Measurements from ENCODE around the gene SCUBE2. TPM values are rescaled to one million over a fixed set of nuclear protein-coding genes. Genes with fewer than 3 reads are reported as not detected.

Gene SCUBE2
- total and polyA plus RNA-seq, 12 donors, result 0.22 to 4.1 (median 1.5) TPM

DNA sequence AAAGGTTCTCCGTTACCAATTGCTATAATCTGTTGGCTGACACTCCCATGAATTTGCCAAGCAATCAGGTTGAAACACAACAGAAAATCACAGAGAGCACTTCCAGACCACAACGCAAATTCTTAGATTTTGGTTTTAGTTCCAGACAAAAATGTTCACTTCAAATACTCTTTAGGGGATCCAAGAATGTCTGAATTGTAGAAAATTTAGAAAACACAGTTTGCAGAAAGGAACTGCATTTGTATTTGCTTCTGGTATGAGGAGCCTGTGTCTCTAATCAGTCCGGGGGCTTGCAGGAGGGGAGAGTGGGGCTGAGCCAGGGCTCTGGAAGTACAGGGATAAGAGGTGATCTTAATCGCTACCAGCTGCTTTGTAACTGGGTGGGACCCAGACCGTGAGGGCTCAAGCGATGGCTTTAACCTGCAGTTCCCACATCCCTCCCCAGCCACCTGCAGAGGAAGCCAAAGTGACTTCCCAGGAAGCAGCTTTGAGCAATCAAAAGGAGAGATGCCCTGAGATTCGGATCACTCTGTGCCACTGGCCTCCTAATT lies 18.7 kb downstream of the SCUBE2 start:
- Histone ChIP-seq H3K4me1 (peaks cover 0 to 6% (median 0%) of the 10 kb centered on the region in 9 donors), H3K36me3 (no peaks in the 10 kb centered on the region), H3K27me3 (peaks cover 0 to 4% (median 0%) of the 10 kb centered on the region in 7 donors), H3K9me3 (no peaks in the 10 kb centered on the region), H3K27ac (no peak overlapping the region), H3K4me3 (no peak overlapping the region)
- ATAC-seq (no peak), DNase-seq (no peak)
- 74 to 76% methylated on average over 7 of the region's 7 CpGs for WGBS, 2 donors
- TF ChIP-seq, protein P1, sequence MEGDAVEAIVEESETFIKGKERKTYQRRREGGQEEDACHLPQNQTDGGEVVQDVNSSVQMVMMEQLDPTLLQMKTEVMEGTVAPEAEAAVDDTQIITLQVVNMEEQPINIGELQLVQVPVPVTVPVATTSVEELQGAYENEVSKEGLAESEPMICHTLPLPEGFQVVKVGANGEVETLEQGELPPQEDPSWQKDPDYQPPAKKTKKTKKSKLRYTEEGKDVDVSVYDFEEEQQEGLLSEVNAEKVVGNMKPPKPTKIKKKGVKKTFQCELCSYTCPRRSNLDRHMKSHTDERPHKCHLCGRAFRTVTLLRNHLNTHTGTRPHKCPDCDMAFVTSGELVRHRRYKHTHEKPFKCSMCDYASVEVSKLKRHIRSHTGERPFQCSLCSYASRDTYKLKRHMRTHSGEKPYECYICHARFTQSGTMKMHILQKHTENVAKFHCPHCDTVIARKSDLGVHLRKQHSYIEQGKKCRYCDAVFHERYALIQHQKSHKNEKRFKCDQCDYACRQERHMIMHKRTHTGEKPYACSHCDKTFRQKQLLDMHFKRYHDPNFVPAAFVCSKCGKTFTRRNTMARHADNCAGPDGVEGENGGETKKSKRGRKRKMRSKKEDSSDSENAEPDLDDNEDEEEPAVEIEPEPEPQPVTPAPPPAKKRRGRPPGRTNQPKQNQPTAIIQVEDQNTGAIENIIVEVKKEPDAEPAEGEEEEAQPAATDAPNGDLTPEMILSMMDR (IDR thresholded peaks at IDR 0.05), result no peak
- intact Hi-C loops (cut with DNase I), result no loop called here

- ATAC-seq, result no peak
- Histone ChIP-seq H3K27ac (no peak overlapping the region), H3K9me3 (no peaks in the 10 kb centered on the region), H3K27me3 (peaks cover 0 to 4% (median 0%) of the 10 kb centered on the region in 7 donors), H3K4me1 (peaks cover 0 to 1% (median 0%) of the 10 kb centered on the region in 9 donors), H3K36me3 (no peaks in the 10 kb centered on the region), H3K4me3 (no peak overlapping the region)
- intact Hi-C loops (cut with DNase I), result no loop called here
- DNase-seq, result no peak
- 94% methylated on average over 3 of the region's 3 CpGs for WGBS, 2 donors
- TF ChIP-seq, protein P1 (IDR thresholded peaks at IDR 0.05), result no peak
Measured at GRCh38 chr11:9071692-9072091, 19.7 kb downstream of the SCUBE2 start.

DNA sequence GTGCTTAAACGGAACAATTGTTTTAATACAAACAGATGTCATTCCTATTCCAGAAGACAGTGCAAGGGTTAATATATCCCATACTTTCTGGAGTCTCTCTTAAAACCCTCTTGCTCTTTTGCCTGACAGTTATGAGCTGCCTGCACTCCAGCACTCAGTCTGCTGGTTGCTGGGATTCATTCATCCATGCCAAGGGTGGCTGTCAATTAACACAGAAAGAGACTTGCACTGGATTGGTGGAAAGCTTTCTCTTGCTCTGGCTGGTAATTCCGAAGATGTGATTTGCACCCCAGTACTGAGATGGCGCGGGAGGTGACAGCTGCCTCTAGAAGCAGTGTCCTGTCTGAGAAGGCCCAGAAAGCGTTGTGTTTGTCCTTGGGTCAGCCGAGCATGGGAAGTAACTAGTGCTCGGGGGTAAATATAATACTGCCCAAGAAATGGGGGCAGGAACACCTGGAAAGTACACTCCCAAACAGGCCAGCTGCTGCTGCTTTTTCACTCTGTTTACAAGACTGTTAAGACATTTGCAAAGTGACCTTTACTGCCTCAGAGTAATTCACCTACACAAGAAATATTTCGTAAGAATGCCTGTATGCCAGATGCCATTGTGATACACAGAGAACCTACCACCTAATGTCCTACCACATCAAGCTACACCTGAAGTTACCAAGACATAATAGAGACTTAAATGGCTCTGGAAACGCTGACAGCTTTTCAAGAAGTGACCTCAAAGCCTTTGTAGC lies 20.5 kb downstream of the SCUBE2 start:
- no peaks in the 10 kb centered on the region for H3K36me3 ChIP-seq
- peaks cover 0 to 4% (median 0%) of the 10 kb centered on the region in 7 donors for H3K27me3 ChIP-seq
- ATAC-seq, result no peak
- H3K4me3 ChIP-seq, result no peak overlapping the region
- H3K9me3 ChIP-seq, result no peaks in the 10 kb centered on the region
- TF ChIP-seq, protein P1 (IDR thresholded peaks at IDR 0.05), result no peak
- H3K4me1 ChIP-seq, result no peaks in the 10 kb centered on the region
- H3K27ac ChIP-seq, result no peak overlapping the region
- no peak for DNase-seq
- intact Hi-C loops (cut with DNase I), result no loop called here
- 88 to 94% methylated on average over 9 of the region's 9 CpGs for WGBS, 2 donors

DNA sequence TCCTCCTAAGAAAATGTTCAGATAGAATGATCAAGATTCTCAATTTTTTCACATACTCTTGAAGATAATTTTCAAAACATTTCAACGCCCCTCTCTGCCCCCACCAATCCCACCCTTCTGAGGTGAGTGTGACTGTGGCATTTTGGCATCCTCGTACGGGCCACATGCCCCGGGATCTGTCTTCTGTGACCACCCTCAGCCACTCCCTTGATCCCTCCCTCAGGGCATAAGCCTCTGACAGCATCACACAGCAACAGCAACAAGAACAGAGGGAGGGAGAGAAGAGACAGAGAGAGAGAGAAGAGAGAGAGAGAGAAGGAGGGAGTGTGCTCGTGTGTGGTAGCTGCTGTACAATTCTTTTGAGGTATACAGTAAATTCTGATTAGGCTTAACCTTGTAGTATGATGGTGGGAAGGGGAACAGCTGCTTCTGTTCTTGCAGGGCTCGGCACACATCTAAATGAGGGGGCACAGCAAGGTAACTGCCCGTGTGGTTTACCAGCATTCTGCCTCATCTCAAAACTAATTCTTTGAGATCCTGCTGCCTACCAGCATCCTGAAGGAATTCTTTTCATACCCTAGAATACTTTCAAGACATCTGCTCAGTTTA lies 21.4 kb downstream of the SCUBE2 start:
- WGBS, 2 donors, result 87 to 91% methylated on average over 7 of the region's 7 CpGs
- peaks cover 0 to 4% (median 0%) of the 10 kb centered on the region in 7 donors for H3K27me3 ChIP-seq
- intact Hi-C loops (cut with DNase I), result loop anchor here in 1 of 10 donors (10.0 kb wide), 1 partner anchor 65 kb away; no protein-coding TSS in a partner anchor
- no peaks in the 10 kb centered on the region for H3K36me3 ChIP-seq
- no peaks in the 10 kb centered on the region for H3K9me3 ChIP-seq
- H3K27ac ChIP-seq, result no peak overlapping the region
- TF ChIP-seq, protein P1 (IDR thresholded peaks at IDR 0.05), result no peak
- H3K4me1 ChIP-seq, result no peaks in the 10 kb centered on the region
- no peak overlapping the region for H3K4me3 ChIP-seq
- ATAC-seq, result no peak
- no peak for DNase-seq

All from heart right ventricle (tissue), 16 donors.